CD4-positive, alpha-beta T cell (primary cell): ENCODE measurements around the gene CEMIP2. TPM values are rescaled to one million over a fixed set of nuclear protein-coding genes. Genes with fewer than 3 reads are reported as not detected.
A peak's percentile ranks its signal among the peaks of the same experiment; 100 is the strongest.

Source experiments
- ATAC-seq: fragments of 200-7000 bp; cut with Tn5 transposase; one replicate; pipeline ENCODE4 v1.10.0; 2022; ENCODE audit warnings: mild to moderate bottlenecking; ENCODE audit not compliant: poor library complexity
- CTCF ChIA-PET: fragments of 350-600 bp; sonication (Branson Sonifier 250); formaldehyde crosslinking; loops from one replicate; lab custom pipeline; 2021; ENCODE audit warnings: antibody characterized with exemption, inconsistent platforms; lab: Charles Lee
- POLR2A ChIA-PET: fragments of 350-600 bp; sonication (Branson Sonifier 250); formaldehyde crosslinking; loops from one replicate; lab custom pipeline; 2021; ENCODE audit warnings: antibody characterized with exemption, inconsistent platforms; lab: Charles Lee
- DNase-seq, 14 experiments: peaks; one replicate each; pipeline ENCODE4 v3.0.0-alpha.2; 2013 to 2020; ENCODE audit warnings: mixed read lengths in 2 of 14
- H3K27ac ChIP-seq, 2 donors: one replicate each; pipeline versions ENCODE4 v1.5.1 to v1.7.0; 2013; ENCODE audit warnings: low read length in 2 of 2, low read depth in 1 of 2, mild to moderate bottlenecking in 1 of 2
- H3K27me3 ChIP-seq, 2 experiments: 1 replicate in 1 of 2; 2 replicates in 1 of 2; pipeline versions ENCODE4 v1.6.1 to v1.7.0; 2013; ENCODE audit warnings: low read length in 2 of 2, control low read depth in 1 of 2, mild to moderate bottlenecking in 1 of 2, moderate library complexity in 1 of 2; ENCODE audit not compliant: insufficient read depth in 2 of 2, control insufficient read depth in 1 of 2
- H3K36me3 ChIP-seq: one replicate; pipeline ENCODE4 v1.6.1; 2013; ENCODE audit warnings: low read length, control low read depth; ENCODE audit not compliant: insufficient read depth
- H3K4me1 ChIP-seq: one replicate; pipeline ENCODE4 v1.6.1; 2013; ENCODE audit warnings: low read length, control low read depth; ENCODE audit not compliant: insufficient read depth
- H3K4me3 ChIP-seq: one replicate; pipeline ENCODE4 v1.5.1; 2013; ENCODE audit warnings: mild to moderate bottlenecking, low read length, moderate library complexity
- H3K9me3 ChIP-seq, 2 experiments: 1 replicate in 1 of 2; 2 replicates in 1 of 2; pipeline versions ENCODE4 v1.6.1 to v1.7.0; 2013; ENCODE audit warnings: low read length in 2 of 2, mild to moderate bottlenecking in 2 of 2, control low read depth in 1 of 2, moderate library complexity in 1 of 2; ENCODE audit not compliant: control insufficient read depth in 1 of 2, insufficient read depth in 1 of 2
- H3K27ac Mint-ChIP-seq: one replicate; pipeline ENCODE4 v1.8.0; 2020; ENCODE audit warnings: mixed read lengths
- H3K27me3 Mint-ChIP-seq: one replicate; pipeline ENCODE4 v1.8.0; 2021; ENCODE audit warnings: mixed read lengths
- H3K36me3 Mint-ChIP-seq: one replicate; pipeline ENCODE4 v1.8.0; 2021; ENCODE audit warnings: low read depth, mixed read lengths
- H3K4me1 Mint-ChIP-seq: one replicate; pipeline ENCODE4 v1.8.0; 2021; ENCODE audit warnings: low read depth, mixed read lengths
- H3K4me3 Mint-ChIP-seq: one replicate; pipeline ENCODE4 v1.8.0; 2020; ENCODE audit warnings: mild to moderate bottlenecking, mixed read lengths
- H3K9me3 Mint-ChIP-seq: one replicate; pipeline ENCODE4 v1.8.0; 2020; ENCODE audit warnings: mixed read lengths
- intact Hi-C, 2 experiments: fragments of 100-400 bp; cut with DNase I in 1 of 2; cut with micrococcal nuclease in 1 of 2; formaldehyde crosslinking; loops; one replicate each; pipeline versions ENCODE4 v1.15.1 to v1.9.0; 2023 to 2025; cut with DNase I, micrococcal nuclease
- total RNA-seq, 174 experiments: library from RNA in 2 of 174; stranded (reverse) in 2 of 174; gene quantifications; one replicate each; pipeline ENCODE4 v1.2.3 and lab custom pipeline; 2021 to 2026
- TF ChIP-seq, protein P1 (sequence below): fragments of 200-600 bp; IDR thresholded peaks from one replicate; pipeline ENCODE4 v1.8.0; 2022; ENCODE audit warnings: antibody characterized with exemption, mild to moderate bottlenecking

The CEMIP2 gene
- total RNA-seq, 2 experiments from 2014 or later = 301 to 305 TPM

DNA sequence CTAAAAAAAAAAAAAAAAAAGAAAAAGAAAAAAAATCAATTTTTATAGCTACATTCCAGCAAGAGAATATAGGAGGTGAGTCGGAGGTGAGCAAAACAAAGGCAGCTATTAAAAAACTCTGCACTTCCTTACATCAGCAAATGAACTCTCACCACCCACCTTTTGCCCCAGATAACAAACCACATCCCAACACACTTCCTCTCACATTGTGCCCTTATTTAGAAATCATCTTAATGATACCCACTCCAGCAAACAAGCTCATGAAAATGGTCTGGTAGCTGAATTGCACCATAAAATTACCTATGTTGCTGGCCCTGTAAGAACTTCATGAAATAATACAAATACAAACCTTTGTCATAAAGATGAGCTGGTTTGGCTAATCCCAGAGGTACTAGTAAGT, 82.9 kb downstream of the CEMIP2 start:
- ChIA-PET CTCF (interaction anchor here (1.1 kb wide), 2 partner anchors 12 to 83 kb away, joined by 4 to 7 read pairs; no protein-coding TSS in a partner anchor), POLR2A (interaction anchor here (0.6 to 2.2 kb wide), 15 partner anchors 11 to 226 kb away, joined by 3 to 21 read pairs (median 4); partner anchors contain the start of genes ABHD17B, C9orf85 and CEMIP2)
- H3K4me1 Mint-ChIP-seq = peaks cover 70% of the 10 kb centered on the region
- peak overlapping the region; percentile 75 for H3K4me3 Mint-ChIP-seq
- no peaks in the 10 kb centered on the region for H3K9me3 Mint-ChIP-seq
- H3K27ac ChIP-seq = peak overlapping the region in 1 of 2 donors; percentile 29
- peaks cover 46% of the 10 kb centered on the region for H3K4me1 ChIP-seq
- DNase-seq (peak in 8 of 14 experiments; percentile 7 to 89 (median 35)), ATAC-seq (peak; percentile 97)
- no peaks in the 10 kb centered on the region for H3K27me3 ChIP-seq
- TF ChIP-seq, protein P1, sequence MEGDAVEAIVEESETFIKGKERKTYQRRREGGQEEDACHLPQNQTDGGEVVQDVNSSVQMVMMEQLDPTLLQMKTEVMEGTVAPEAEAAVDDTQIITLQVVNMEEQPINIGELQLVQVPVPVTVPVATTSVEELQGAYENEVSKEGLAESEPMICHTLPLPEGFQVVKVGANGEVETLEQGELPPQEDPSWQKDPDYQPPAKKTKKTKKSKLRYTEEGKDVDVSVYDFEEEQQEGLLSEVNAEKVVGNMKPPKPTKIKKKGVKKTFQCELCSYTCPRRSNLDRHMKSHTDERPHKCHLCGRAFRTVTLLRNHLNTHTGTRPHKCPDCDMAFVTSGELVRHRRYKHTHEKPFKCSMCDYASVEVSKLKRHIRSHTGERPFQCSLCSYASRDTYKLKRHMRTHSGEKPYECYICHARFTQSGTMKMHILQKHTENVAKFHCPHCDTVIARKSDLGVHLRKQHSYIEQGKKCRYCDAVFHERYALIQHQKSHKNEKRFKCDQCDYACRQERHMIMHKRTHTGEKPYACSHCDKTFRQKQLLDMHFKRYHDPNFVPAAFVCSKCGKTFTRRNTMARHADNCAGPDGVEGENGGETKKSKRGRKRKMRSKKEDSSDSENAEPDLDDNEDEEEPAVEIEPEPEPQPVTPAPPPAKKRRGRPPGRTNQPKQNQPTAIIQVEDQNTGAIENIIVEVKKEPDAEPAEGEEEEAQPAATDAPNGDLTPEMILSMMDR = no peak
- no peak overlapping the region for H3K4me3 ChIP-seq
- H3K36me3 Mint-ChIP-seq = peaks cover 52% of the 10 kb centered on the region
- intact Hi-C loops = loop anchor here in 1 of 2 experiments (5.0 to 10.0 kb wide), 2 partner anchors 62 to 1261 kb away; no protein-coding TSS in a partner anchor
- H3K27ac Mint-ChIP-seq = peak overlapping the region; percentile 18
- H3K36me3 ChIP-seq = peaks cover 19% of the 10 kb centered on the region
- no peaks in the 10 kb centered on the region for H3K27me3 Mint-ChIP-seq
- no peaks in the 10 kb centered on the region for H3K9me3 ChIP-seq

DNA sequence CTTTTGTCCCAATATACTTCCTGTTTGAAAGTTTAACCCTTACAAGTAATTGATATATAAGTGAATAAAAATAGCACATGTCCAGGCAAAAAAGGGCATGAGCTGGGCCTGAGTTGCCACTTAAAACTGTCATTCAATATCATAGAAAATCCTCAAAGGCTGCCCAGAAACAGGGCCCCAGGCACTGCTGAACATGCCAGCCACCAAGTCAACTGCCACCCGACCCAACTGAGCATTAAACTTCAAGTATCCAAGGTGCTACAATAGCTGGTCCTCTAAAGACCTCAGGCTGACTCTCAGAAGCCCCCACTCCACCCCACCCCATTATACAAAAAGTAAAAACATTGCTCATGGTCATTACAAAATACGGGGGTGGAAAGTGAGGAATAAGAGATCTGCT, 83.7 kb downstream of the CEMIP2 start:
- H3K36me3 ChIP-seq = peaks cover 11% of the 10 kb centered on the region
- H3K4me1 Mint-ChIP-seq = peaks cover 68% of the 10 kb centered on the region
- H3K36me3 Mint-ChIP-seq = peaks cover 44% of the 10 kb centered on the region
- TF ChIP-seq, protein P1 = no peak
- POLR2A ChIA-PET = interaction anchor here (0.6 to 2.2 kb wide), 6 partner anchors 10 to 83 kb away, joined by 3 to 21 read pairs (median 5); partner anchors contain the start of gene CEMIP2
- no peaks in the 10 kb centered on the region for H3K27me3 ChIP-seq
- no peaks in the 10 kb centered on the region for H3K9me3 ChIP-seq
- intact Hi-C loops = loop anchor here in 1 of 2 experiments (10.0 kb wide), 1 partner anchor 1260 kb away; no protein-coding TSS in a partner anchor
- H3K9me3 Mint-ChIP-seq = no peaks in the 10 kb centered on the region
- H3K27me3 Mint-ChIP-seq = no peaks in the 10 kb centered on the region
- H3K4me3 Mint-ChIP-seq = no peak overlapping the region
- ATAC-seq (no peak), DNase-seq (no peak)
- no peak overlapping the region for H3K27ac ChIP-seq
- no peak overlapping the region for H3K4me3 ChIP-seq
- peak overlapping the region; percentile 18 for H3K27ac Mint-ChIP-seq
- CTCF ChIA-PET = interaction anchor here (1.1 kb wide), 2 partner anchors 12 to 84 kb away, joined by 4 to 7 read pairs; no protein-coding TSS in a partner anchor
- peaks cover 39% of the 10 kb centered on the region for H3K4me1 ChIP-seq

DNA sequence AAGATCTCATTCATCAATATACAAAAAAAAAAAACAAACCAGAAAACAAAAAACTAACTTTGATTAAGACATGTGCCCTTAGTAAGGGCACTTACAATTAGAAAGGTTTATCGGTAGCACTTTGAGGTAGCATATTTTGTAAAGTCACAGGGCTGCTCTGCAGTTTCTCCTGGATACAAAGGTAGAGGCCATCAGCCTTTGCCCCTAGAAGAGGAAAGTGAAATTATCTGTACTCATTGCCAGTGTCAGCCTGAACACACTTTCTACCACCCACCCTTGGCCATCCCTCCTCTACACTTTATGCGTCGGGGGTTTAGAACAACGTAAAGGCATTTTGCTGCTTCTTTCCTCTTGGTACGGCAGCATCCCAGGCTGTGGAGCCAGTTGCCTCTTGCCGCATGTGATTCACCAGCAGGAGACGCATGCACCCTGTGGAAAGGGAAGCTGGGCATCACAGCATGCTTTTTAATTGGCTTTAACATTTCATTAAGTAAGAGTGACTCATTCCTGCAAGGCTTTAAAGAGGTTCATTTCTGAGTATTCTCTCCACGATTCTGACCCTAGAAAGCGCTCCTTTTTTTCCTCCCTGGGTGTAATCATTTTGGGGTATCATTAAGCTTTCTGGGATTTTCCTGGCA, 84.6 kb downstream of the CEMIP2 start:
- H3K4me3 ChIP-seq = no peak overlapping the region
- ChIA-PET POLR2A (interaction anchor here (0.9 to 2.2 kb wide), 3 partner anchors 10 to 84 kb away, joined by 3 to 21 read pairs (median 7); partner anchors contain the start of gene CEMIP2), CTCF (no interaction called here)
- peaks cover 3% of the 10 kb centered on the region for H3K36me3 ChIP-seq
- TF ChIP-seq, protein P1 = no peak
- no peak overlapping the region for H3K27ac ChIP-seq
- Mint-ChIP-seq H3K4me1 (peaks cover 67% of the 10 kb centered on the region), H3K27me3 (no peaks in the 10 kb centered on the region), H3K9me3 (no peaks in the 10 kb centered on the region), H3K4me3 (peak overlapping the region; percentile 42), H3K27ac (peak overlapping the region; percentile 48), H3K36me3 (peaks cover 36% of the 10 kb centered on the region)
- DNase-seq = peak in 3 of 14 experiments; percentile 29 to 61 (median 46)
- ATAC-seq = no peak
- H3K9me3 ChIP-seq = no peaks in the 10 kb centered on the region
- peaks cover 39% of the 10 kb centered on the region for H3K4me1 ChIP-seq
- no peaks in the 10 kb centered on the region for H3K27me3 ChIP-seq
- intact Hi-C loops = loop anchor here in 1 of 2 experiments (10.0 kb wide), 1 partner anchor 1259 kb away; no protein-coding TSS in a partner anchor
